Small intestine (tissue), 16 donors: Measurements from ENCODE around the gene CEP57. TPM values are rescaled to one million over a fixed set of nuclear protein-coding genes. Genes with fewer than 3 reads are reported as not detected.
A peak's percentile ranks its signal among the peaks of the same experiment; 100 is the strongest.

Experiments
- DNase-seq, 2 donors: peaks; one replicate each; pipeline versions ENCODE4 v3.0.0 to v3.0.0-alpha.2; 2013
- FAIRE-seq: peaks from 2 replicates; lab custom pipeline; 2012; peaks lifted over from hg19 to GRCh38; lab: Jason Lieb, UNC
- H3K27ac ChIP-seq, 3 donors: one replicate each; pipeline ENCODE4 v1.5.1; 2013; ENCODE audit warnings: low read length in 2 of 3, mild to moderate bottlenecking in 2 of 3, control low read depth in 1 of 3, inconsistent platforms in 1 of 3, low read depth in 1 of 3, moderate library complexity in 1 of 3
- H3K27me3 ChIP-seq, 3 donors: one replicate each; pipeline ENCODE4 v1.6.1; 2013; ENCODE audit warnings: low read length in 3 of 3, inconsistent platforms in 1 of 3; ENCODE audit not compliant: control insufficient read depth in 3 of 3, insufficient read depth in 3 of 3
- H3K36me3 ChIP-seq, 3 donors: one replicate each; pipeline ENCODE4 v1.6.1; 2013; ENCODE audit warnings: low read length in 3 of 3, inconsistent platforms in 1 of 3, low read depth in 1 of 3, mild to moderate bottlenecking in 1 of 3, moderate library complexity in 1 of 3; ENCODE audit not compliant: control insufficient read depth in 3 of 3, insufficient read depth in 2 of 3
- H3K4me1 ChIP-seq, 3 donors: one replicate each; pipeline ENCODE4 v1.6.1; 2013; ENCODE audit warnings: low read length in 2 of 3, inconsistent platforms in 1 of 3, low read depth in 1 of 3, mild to moderate bottlenecking in 1 of 3, moderate library complexity in 1 of 3; ENCODE audit not compliant: control insufficient read depth in 3 of 3, insufficient read depth in 2 of 3
- H3K4me3 ChIP-seq, 3 donors: one replicate each; pipeline ENCODE4 v1.5.1; 2013; ENCODE audit warnings: low read length in 3 of 3, control low read depth in 1 of 3, inconsistent platforms in 1 of 3, low read depth in 1 of 3, mild to moderate bottlenecking in 1 of 3, moderate library complexity in 1 of 3
- H3K9me3 ChIP-seq, 2 donors: one replicate each; pipeline ENCODE4 v1.6.1; 2013; ENCODE audit warnings: low read depth in 1 of 2, low read length in 1 of 2; ENCODE audit not compliant: control insufficient read depth in 2 of 2, insufficient read depth in 1 of 2
- WGBS, 3 donors: extraction: QIAGEN DNeasy Blood & Tissue Kit; methylation state at CpG; one replicate each; pipeline ENCODE4 v1.1.7; 2013; 5-methylcytosine and 5-hydroxymethylcytosine counted together
- long read RNA-seq, 10 donors: transcript quantifications; one replicate each; lab custom pipeline, GENCODE V29; 2026
- polyA plus RNA-seq, 4 donors: library from polyadenylated mRNA; stranded (reverse) in 3 of 4; unstranded in 1 of 4; fragments of 200-250 nt in 3 of 4; fragments of 120-200 nt in 1 of 4; gene quantifications; one replicate each; pipeline versions ENCODE4 v1.2.1 to v1.2.3, GENCODE V29; 2013
- donor health status: healthy with polysubstance abuse.
- donor health status: control.
- donor health status: control.
- donor health status: Bipolar disorder and iron deficiency.
- donor health status: healthy.

Gene CEP57
- 10 to 100 TPM; 27.0 to 76.4 (median 41.6) TPM for polyA plus RNA-seq
- long read RNA-seq, donor 1, transcript CEP57-209 (3 exons, 2,632 nt), result major isoform, 23 of 66 reads
- long read RNA-seq, donor 1, transcript CEP57-202 (11 exons, 3,178 nt), result minor isoform, 11 of 66 reads
- long read RNA-seq, donor 1, transcript CEP57-210 (7 exons, 2,084 nt), result minor isoform, 22 of 66 reads
- long read RNA-seq, donor 1, partial matches to known transcripts, result 8 of 66 reads
- long read RNA-seq, donor 1, other reads (novel, unspliced or antisense), result 0 of 66 reads
- long read RNA-seq, donor 2, transcript CEP57-210 (7 exons, 2,084 nt), result major isoform, 5 of 9 reads
- long read RNA-seq, donor 2, partial matches to known transcripts, result 0 of 9 reads
- long read RNA-seq, donor 2, other reads (novel, unspliced or antisense), result 0 of 9 reads
- long read RNA-seq, donor 3, transcript CEP57-210 (7 exons, 2,084 nt), result major isoform, 10 of 32 reads
- long read RNA-seq, donor 3, transcript CEP57-209 (3 exons, 2,632 nt), result minor isoform, 6 of 32 reads
- long read RNA-seq, donor 3, transcript CEP57-202 (11 exons, 3,178 nt), result minor isoform, 6 of 32 reads
- long read RNA-seq, donor 3, partial matches to known transcripts, result 10 of 32 reads
- long read RNA-seq, donor 3, other reads (novel, unspliced or antisense), result 0 of 32 reads
- long read RNA-seq, donor 4, partial matches to known transcripts, result 0 of 1 reads
- long read RNA-seq, donor 4, other reads (novel, unspliced or antisense), result 0 of 1 reads
- long read RNA-seq, donor 5, partial matches to known transcripts, result 0 of 5 reads
- long read RNA-seq, donor 5, other reads (novel, unspliced or antisense), result 0 of 5 reads
- long read RNA-seq, donor 6, transcript CEP57-210 (7 exons, 2,084 nt), result minor isoform, 7 of 19 reads
- long read RNA-seq, donor 6, transcript CEP57-209 (3 exons, 2,632 nt), result major isoform, 8 of 19 reads
- long read RNA-seq, donor 6, partial matches to known transcripts, result 0 of 19 reads
- long read RNA-seq, donor 6, other reads (novel, unspliced or antisense), result 0 of 19 reads
- long read RNA-seq, donor 7, result 0 reads
- long read RNA-seq, donor 8, partial matches to known transcripts, result 0 of 3 reads
- long read RNA-seq, donor 8, other reads (novel, unspliced or antisense), result 0 of 3 reads
- long read RNA-seq, donor 9, partial matches to known transcripts, result 0 of 9 reads
- long read RNA-seq, donor 9, other reads (novel, unspliced or antisense), result 0 of 9 reads
- long read RNA-seq, donor 10, transcript CEP57-209 (3 exons, 2,632 nt), result major isoform, 13 of 66 reads
- long read RNA-seq, donor 10, transcript CEP57-210 (7 exons, 2,084 nt), result minor isoform, 12 of 66 reads
- long read RNA-seq, donor 10, transcript CEP57-202 (11 exons, 3,178 nt), result minor isoform, 5 of 66 reads
- long read RNA-seq, donor 10, partial matches to known transcripts, result 34 of 66 reads
- long read RNA-seq, donor 10, other reads (novel, unspliced or antisense), result 0 of 66 reads

DNA sequence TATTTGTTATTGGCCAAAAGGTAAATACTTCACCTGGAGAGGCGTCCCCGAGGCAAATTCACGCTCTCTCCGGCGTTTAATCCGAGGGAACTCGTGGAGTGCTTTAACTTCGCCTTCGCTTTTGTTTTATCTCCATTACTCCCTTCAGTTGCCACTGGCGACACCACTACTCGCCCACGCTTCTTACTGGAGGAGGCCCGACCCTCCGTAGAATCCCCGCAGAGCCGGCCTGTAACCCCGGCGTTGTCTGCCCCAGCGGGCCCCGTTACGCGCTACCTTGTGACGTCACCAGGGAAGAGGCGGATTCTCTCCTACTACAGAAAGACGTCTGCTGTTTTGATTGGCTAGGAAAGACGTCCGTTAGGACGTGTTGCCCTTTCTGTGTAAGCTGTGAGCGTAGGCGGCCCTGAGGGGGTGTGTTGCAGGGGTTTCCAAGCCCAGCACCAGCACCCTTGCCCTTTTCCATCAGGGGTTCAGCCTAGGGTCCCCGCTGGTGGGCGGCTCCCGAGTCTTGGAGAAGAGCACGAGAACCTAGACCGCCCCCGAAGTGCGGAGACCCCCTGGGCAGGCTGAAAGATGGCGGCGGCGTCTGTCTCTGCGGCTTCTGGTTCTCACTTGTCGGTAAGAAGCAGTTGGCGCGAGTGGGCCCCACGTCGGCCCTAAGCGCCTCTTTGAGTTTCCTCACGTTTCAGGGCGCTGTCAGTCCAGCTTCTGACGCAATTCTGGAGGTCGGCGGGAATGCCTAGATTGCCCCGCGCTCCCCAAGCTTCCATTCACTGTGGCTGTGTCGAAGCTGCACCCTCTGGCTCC is at the start of gene CEP57:
CEP57 (plus strand) TSS at position 376 of the 810 bp plus-strand sequence; CDS start at position 577, 201 bp downstream.
- H3K36me3 ChIP-seq, result peaks cover 2 to 5% (median 3%) of the 10 kb centered on the region in 3 donors
- DNase-seq (peak; percentile 99), FAIRE-seq (no peak)
- peak within 1 kb of the TSS; percentile 94 to 100 (median 100) for H3K27ac ChIP-seq
- H3K4me3 ChIP-seq, result peak within 1 kb of the TSS; percentile 74 to 96 (median 84)
- no peaks in the 10 kb centered on the region for H3K27me3 ChIP-seq
- 0% methylated on average over 55 of the region's 55 CpGs for WGBS, 3 donors
- H3K4me1 ChIP-seq, result peaks cover 0 to 14% (median 7%) of the 10 kb centered on the region in 3 donors
- no peaks in the 10 kb centered on the region for H3K9me3 ChIP-seq

DNA sequence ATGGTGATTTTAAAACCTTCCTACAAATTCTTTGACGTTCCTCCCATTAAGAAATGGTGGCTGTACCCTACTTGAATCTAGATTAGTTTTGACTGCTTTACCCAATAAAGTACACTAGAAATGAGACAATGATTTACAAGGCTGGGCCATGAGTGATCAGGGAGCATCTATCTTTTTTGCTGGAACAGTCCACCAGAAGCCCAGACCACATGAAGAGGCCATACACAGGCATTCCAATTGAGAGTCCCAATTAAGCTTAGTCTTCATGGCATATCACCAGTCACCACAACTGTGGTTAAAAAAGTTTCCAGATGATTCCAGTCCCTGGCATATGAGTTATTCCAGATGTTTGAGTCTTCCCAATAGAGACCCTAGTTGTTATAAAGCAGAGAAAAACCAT is 40.2 kb upstream of the CEP57 start:
- no peak overlapping the region for H3K4me3 ChIP-seq
- no peaks in the 10 kb centered on the region for H3K4me1 ChIP-seq
- FAIRE-seq (no peak), DNase-seq (no peak)
- no peaks in the 10 kb centered on the region for H3K9me3 ChIP-seq
- 72 to 85% (median 78%) methylated on average over 1 of the region's 1 CpG for WGBS, 3 donors
- H3K36me3 ChIP-seq, result no peaks in the 10 kb centered on the region
- H3K27ac ChIP-seq, result no peak overlapping the region
- no peaks in the 10 kb centered on the region for H3K27me3 ChIP-seq

GRCh38 chr11:95751515-95751914 is 38.8 kb upstream of the CEP57 start:
- FAIRE-seq (no peak), DNase-seq (no peak)
- H3K4me1 ChIP-seq, result no peaks in the 10 kb centered on the region
- H3K9me3 ChIP-seq, result no peaks in the 10 kb centered on the region
- H3K27ac ChIP-seq, result no peak overlapping the region
- WGBS, 3 donors, result 88 to 100% (median 90%) methylated on average over 1 of the region's 1 CpG
- H3K4me3 ChIP-seq, result no peak overlapping the region
- H3K36me3 ChIP-seq, result no peaks in the 10 kb centered on the region
- H3K27me3 ChIP-seq, result no peaks in the 10 kb centered on the region

- 83 to 87% (median 84%) methylated on average over 1 of the region's 1 CpG for WGBS, 3 donors
- Histone ChIP-seq H3K27me3 (no peaks in the 10 kb centered on the region), H3K4me3 (no peak overlapping the region), H3K9me3 (no peaks in the 10 kb centered on the region), H3K4me1 (no peaks in the 10 kb centered on the region), H3K27ac (no peak overlapping the region), H3K36me3 (no peaks in the 10 kb centered on the region)
- DNase-seq (no peak), FAIRE-seq (no peak)
Measured at GRCh38 chr11:95760941-95761340, 29.4 kb upstream of the CEP57 start.

GRCh38 chr11:95762534-95762933 is 27.8 kb upstream of the CEP57 start:
- H3K27ac ChIP-seq, result no peak overlapping the region
- 88 to 94% (median 90%) methylated on average over 3 of the region's 3 CpGs for WGBS, 3 donors
- FAIRE-seq, result no peak

DNA sequence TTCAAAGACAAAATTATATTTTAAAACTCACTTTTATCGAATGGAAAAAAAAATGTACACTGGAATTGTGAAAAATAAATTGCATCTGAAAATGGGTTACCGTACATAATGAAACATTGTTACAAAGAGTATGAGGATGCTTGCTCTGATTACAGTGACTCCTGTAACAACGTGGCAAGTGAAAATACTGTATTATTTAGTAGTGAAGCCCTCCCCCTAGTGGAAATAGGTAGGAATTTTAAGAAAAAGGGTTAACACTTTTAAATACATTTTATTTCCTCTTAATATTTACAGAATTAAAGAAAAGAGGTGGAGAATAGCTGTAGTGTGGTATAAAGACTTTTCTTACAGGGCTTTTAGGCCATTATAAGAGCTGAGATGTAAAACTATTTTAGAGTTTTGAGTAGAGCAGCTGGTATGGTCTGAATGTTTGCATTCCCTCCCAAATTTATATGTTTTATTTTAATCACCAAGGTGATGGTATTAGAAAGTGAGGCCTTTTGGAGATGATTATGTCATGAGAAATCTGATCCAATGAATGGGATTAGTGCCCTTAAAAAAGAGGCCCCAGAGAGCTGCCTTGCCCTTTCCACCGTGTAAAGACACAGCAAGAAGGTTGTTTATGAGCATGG is 25.9 kb upstream of the CEP57 start:
- FAIRE-seq (peak; percentile 51), DNase-seq (peak; percentile 52 to 65)
- no peaks in the 10 kb centered on the region for H3K36me3 ChIP-seq
- 19 to 21% (median 20%) methylated on average over 4 of the region's 4 CpGs for WGBS, 3 donors
- no peak overlapping the region for H3K4me3 ChIP-seq
- no peaks in the 10 kb centered on the region for H3K4me1 ChIP-seq
- no peak overlapping the region for H3K27ac ChIP-seq
- no peaks in the 10 kb centered on the region for H3K9me3 ChIP-seq
- H3K27me3 ChIP-seq, result no peaks in the 10 kb centered on the region

More at GRCh38 chr11:95762534-95762933, 27.8 kb upstream of the CEP57 start:
- H3K36me3 ChIP-seq, result no peaks in the 10 kb centered on the region
- DNase-seq, result no peak
- no peaks in the 10 kb centered on the region for H3K4me1 ChIP-seq
- no peaks in the 10 kb centered on the region for H3K27me3 ChIP-seq
- no peaks in the 10 kb centered on the region for H3K9me3 ChIP-seq
- no peak overlapping the region for H3K4me3 ChIP-seq

GRCh38 chr11:95766701-95767100 is 23.6 kb upstream of the CEP57 start:
- no peak overlapping the region for H3K4me3 ChIP-seq

More at GRCh38 chr11:95766701-95767100, 23.6 kb upstream of the CEP57 start:
- no peak for DNase-seq
- WGBS, 3 donors, result 84 to 88% (median 86%) methylated on average over 3 of the region's 3 CpGs
- H3K4me1 ChIP-seq, result no peaks in the 10 kb centered on the region
- H3K36me3 ChIP-seq, result no peaks in the 10 kb centered on the region
- no peaks in the 10 kb centered on the region for H3K27me3 ChIP-seq
- FAIRE-seq, result no peak
- no peak overlapping the region for H3K27ac ChIP-seq
- H3K9me3 ChIP-seq, result no peaks in the 10 kb centered on the region
